ENCODE results near the gene ZDHHC14. TPM values are rescaled to one million over a fixed set of nuclear protein-coding genes. Genes with fewer than 3 reads are reported as not detected.

The ZDHHC14 gene
- total RNA-seq, 1 experiment from 2014 or later = 1.7 TPM

DNA sequence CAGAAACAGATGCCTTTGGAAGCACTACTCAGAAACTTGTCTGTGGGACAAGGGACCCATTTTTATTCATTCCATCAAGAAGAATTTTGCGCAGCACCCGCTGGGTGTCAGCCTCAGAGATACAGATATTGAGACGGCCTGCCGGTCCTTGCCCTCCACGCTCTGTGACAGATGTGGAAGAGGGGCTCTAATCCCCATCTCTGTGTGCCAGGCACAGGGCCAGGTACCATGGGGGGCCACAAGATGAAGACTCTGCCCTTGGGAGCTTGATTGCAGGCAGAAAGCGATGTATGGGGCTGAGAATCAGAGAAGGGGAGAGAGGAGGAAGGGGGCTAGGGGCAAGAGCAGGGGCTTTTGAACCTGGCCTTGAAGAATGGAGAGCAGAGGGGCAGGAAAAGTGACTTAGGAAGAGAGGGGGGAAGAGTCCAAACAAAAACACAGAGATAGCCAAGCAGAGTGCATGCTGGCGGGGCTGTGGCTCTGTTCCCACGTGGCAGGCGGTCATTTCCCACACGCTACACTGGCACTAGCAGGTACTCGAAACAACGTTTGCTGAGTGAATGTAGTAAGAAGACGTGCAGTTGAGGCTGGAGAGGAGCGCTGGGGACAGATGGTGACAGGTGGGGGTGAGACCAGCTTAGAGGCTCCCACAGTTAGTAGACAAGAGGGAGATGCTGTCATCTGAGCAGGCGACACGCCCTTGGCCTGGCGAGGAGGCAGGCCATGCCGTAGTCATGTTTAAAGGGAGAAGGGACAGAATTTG, 271.8 kb downstream of the ZDHHC14 start:
- H3K36me3 Mint-ChIP-seq (ENCODE audit: insufficient read depth in 1 of 3, low read depth in 3 of 3) = no peaks in the 10 kb centered on the region; a peak in 1 of 7 replicates

More for the DNA sequence above, 271.8 kb downstream of the ZDHHC14 start:
- no peak overlapping the region for H2BK12ac ChIP-seq (ENCODE audit: insufficient read length, low read depth, low read length)
- H3K23ac ChIP-seq (ENCODE audit: insufficient read length, low read depth, low read length) = no peak overlapping the region
- no peaks in the 10 kb centered on the region for H4K20me1 ChIP-seq (ENCODE audit: control insufficient read depth, insufficient read depth, insufficient read length)
- no CpG with 5 or more reads among the region's 18 CpGs for WGBS (ENCODE audit: extremely low coverage, insufficient read length, low lambda C conversion rate)
- no peaks in the 10 kb centered on the region for H3K4me1 ChIP-seq (ENCODE audit: insufficient read depth, low read length)
- no peak overlapping the region for H3K18ac ChIP-seq (ENCODE audit: insufficient read length, low read depth, low read length)
- H2BK20ac ChIP-seq (ENCODE audit: low read depth, low read length, poor library complexity, severe bottlenecking) = no peak overlapping the region
- peaks cover 5% of the 10 kb centered on the region; the same call in 1 of the 2 replicates for H3K27me3 Mint-ChIP-seq (ENCODE audit: low read depth)
- no peaks in the 10 kb centered on the region for H3K79me2 ChIP-seq (ENCODE audit: insufficient read depth, low read length)
- no peak overlapping the region for H2BK120ac ChIP-seq (ENCODE audit: low read depth, low read length, poor library complexity, severe bottlenecking)
- no peak overlapping the region for H2AFZ ChIP-seq (ENCODE audit: low read length)
- no peaks in the 10 kb centered on the region for H3K23me2 ChIP-seq (ENCODE audit: insufficient read length, low read depth, low read length, poor library complexity, severe bottlenecking)
- H3K4ac ChIP-seq (ENCODE audit: low read depth, low read length) = no peak overlapping the region
- no peak overlapping the region for H2AK5ac ChIP-seq (ENCODE audit: insufficient read length, low read length)
- H3K27ac Mint-ChIP-seq = peak overlapping the region in 1 of 3 experiments; percentile 23; a peak in 1 of 7 replicates
- no peak overlapping the region for H4K91ac ChIP-seq (ENCODE audit: insufficient read length, low read depth, low read length)
- no peaks in the 10 kb centered on the region for H3K9me3 ChIP-seq (ENCODE audit: control insufficient read depth, low read depth, low read length)
- H3K27me3 ChIP-seq (ENCODE audit: insufficient read depth, low read length) = no peaks in the 10 kb centered on the region
- DNase-seq = no peak
- no peaks in the 10 kb centered on the region for H3K9me3 Mint-ChIP-seq
- H3K27ac ChIP-seq (ENCODE audit: insufficient read length, low read depth, low read length) = no peak overlapping the region
- H3K4me2 ChIP-seq (ENCODE audit: insufficient read depth, insufficient read length, low read length) = no peak overlapping the region
- H3K4me1 Mint-ChIP-seq = peaks cover 9 to 19% of the 10 kb centered on the region in 2 experiments
- no peak overlapping the region for H3K14ac ChIP-seq (ENCODE audit: insufficient read depth, low read length)
- H3T11ph ChIP-seq (ENCODE audit: low read length) = no peak overlapping the region
- no peak overlapping the region for H3K4me3 Mint-ChIP-seq
- no peak overlapping the region for H2BK15ac ChIP-seq (ENCODE audit: low read depth, low read length)
- H2BK5ac ChIP-seq (ENCODE audit: insufficient read length, low read length) = no peak overlapping the region
- H3K9ac ChIP-seq (ENCODE audit: extremely low read depth, insufficient read length, low read length) = no peak overlapping the region
- H3K79me1 ChIP-seq (ENCODE audit: insufficient read depth, low read depth, low read length, poor library complexity, severe bottlenecking) = no peaks in the 10 kb centered on the region
- H4K8ac ChIP-seq (replicated peaks; ENCODE audit: insufficient read length, low read depth, low read length) = no peak overlapping the region
- H4K5ac ChIP-seq (ENCODE audit: insufficient read length, low read depth, low read length) = no peak overlapping the region
- no peak overlapping the region for H3K56ac ChIP-seq (ENCODE audit: insufficient read length, low read depth, low read length)
- TF ChIP-seq, protein P1, sequence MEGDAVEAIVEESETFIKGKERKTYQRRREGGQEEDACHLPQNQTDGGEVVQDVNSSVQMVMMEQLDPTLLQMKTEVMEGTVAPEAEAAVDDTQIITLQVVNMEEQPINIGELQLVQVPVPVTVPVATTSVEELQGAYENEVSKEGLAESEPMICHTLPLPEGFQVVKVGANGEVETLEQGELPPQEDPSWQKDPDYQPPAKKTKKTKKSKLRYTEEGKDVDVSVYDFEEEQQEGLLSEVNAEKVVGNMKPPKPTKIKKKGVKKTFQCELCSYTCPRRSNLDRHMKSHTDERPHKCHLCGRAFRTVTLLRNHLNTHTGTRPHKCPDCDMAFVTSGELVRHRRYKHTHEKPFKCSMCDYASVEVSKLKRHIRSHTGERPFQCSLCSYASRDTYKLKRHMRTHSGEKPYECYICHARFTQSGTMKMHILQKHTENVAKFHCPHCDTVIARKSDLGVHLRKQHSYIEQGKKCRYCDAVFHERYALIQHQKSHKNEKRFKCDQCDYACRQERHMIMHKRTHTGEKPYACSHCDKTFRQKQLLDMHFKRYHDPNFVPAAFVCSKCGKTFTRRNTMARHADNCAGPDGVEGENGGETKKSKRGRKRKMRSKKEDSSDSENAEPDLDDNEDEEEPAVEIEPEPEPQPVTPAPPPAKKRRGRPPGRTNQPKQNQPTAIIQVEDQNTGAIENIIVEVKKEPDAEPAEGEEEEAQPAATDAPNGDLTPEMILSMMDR (conservative IDR thresholded peaks at IDR 0.05) = no peak

Measured in H9 (cell line).